Neural progenitor cell (in vitro differentiated cells): Measurements from ENCODE around the gene ARL9. TPM values are rescaled to one million over a fixed set of nuclear protein-coding genes. Genes with fewer than 3 reads are reported as not detected.
A peak's percentile ranks its signal among the peaks of the same experiment; 100 is the strongest.

Experiments
- DNase-seq: peaks from one replicate; pipeline ENCODE4 v3.0.0-alpha.2; 2016; ENCODE audit warnings: low spot score
- H2AFZ ChIP-seq: fragments of 200-600 bp; sonication (generic); replicated peaks from 2 replicates; pipeline ENCODE4 v1.6.1; 2016; ENCODE audit warnings: antibody characterized with exemption
- H3F3A ChIP-seq: fragments of 200-600 bp; sonication (generic); 2 replicates; pipeline ENCODE4 v1.6.1; 2016; ENCODE audit warnings: antibody characterized with exemption, low read depth
- H3K27ac ChIP-seq: fragments of 200-600 bp; sonication (generic); 2 replicates; pipeline ENCODE4 v1.5.1; 2016; ENCODE audit warnings: mild to moderate bottlenecking
- H3K27me3 ChIP-seq: fragments of 200-600 bp; sonication (generic); 2 replicates; pipeline ENCODE4 v1.6.1; 2016; ENCODE audit warnings: mild to moderate bottlenecking, moderate library complexity
- H3K36me3 ChIP-seq: fragments of 200-600 bp; sonication (generic); 2 replicates; pipeline ENCODE4 v1.5.1; 2016
- H3K4me1 ChIP-seq: fragments of 200-600 bp; sonication (generic); 2 replicates; pipeline ENCODE4 v1.6.1; 2016; ENCODE audit warnings: mixed run types
- H3K4me2 ChIP-seq: fragments of 200-600 bp; sonication (generic); 2 replicates; pipeline ENCODE4 v1.6.1; 2016
- H3K4me3 ChIP-seq: fragments of 200-600 bp; sonication (generic); 2 replicates; pipeline ENCODE4 v1.5.1; 2016
- H3K79me2 ChIP-seq: fragments of 200-600 bp; sonication (generic); 2 replicates; pipeline ENCODE4 v1.6.1; 2016; ENCODE audit warnings: low read depth
- H3K9ac ChIP-seq: fragments of 200-600 bp; sonication (generic); 2 replicates; pipeline ENCODE4 v1.6.1; 2016
- H3K9me3 ChIP-seq: fragments of 200-600 bp; sonication (generic); 2 replicates; pipeline ENCODE4 v1.5.1; 2016; ENCODE audit warnings: low read depth
- H4K20me1 ChIP-seq: fragments of 200-600 bp; sonication (generic); 2 replicates; pipeline ENCODE4 v1.6.1; 2016; ENCODE audit warnings: low read depth
- H3K27ac Mint-ChIP-seq: 3 replicates; pipeline ENCODE4 v1.8.0; 2021; ENCODE audit warnings: mixed read lengths
- H3K27me3 Mint-ChIP-seq: 2 replicates; pipeline ENCODE4 v1.8.0; 2022; ENCODE audit warnings: low read depth, mild to moderate bottlenecking, inconsistent platforms, moderate library complexity, mixed read lengths; ENCODE audit not compliant: insufficient read depth
- H3K36me3 Mint-ChIP-seq: 3 replicates; pipeline ENCODE4 v1.8.0; 2021; ENCODE audit warnings: mixed read lengths
- H3K4me1 Mint-ChIP-seq: 3 replicates; pipeline ENCODE4 v1.8.0; 2021; ENCODE audit warnings: mixed read lengths
- H3K4me3 Mint-ChIP-seq: 3 replicates; pipeline ENCODE4 v1.8.0; 2021; ENCODE audit warnings: mild to moderate bottlenecking, moderate library complexity, mixed read lengths
- H3K9me3 Mint-ChIP-seq: 3 replicates; pipeline ENCODE4 v1.8.0; 2020; ENCODE audit warnings: mixed read lengths
- CTCF ChIP-seq: fragments of 200-600 bp; sonication (generic); IDR thresholded peaks from 2 replicates; pipeline ENCODE4 v1.5.1; 2017; ENCODE audit warnings: antibody characterized with exemption, mild to moderate bottlenecking
- EZH2 ChIP-seq: fragments of 200-600 bp; sonication (generic); IDR thresholded peaks from 2 replicates; pipeline ENCODE4 v1.6.1; 2017; ENCODE audit warnings: antibody characterized with exemption, mild to moderate bottlenecking, moderate library complexity
- EZH2phosphoT487 ChIP-seq: fragments of 200-600 bp; sonication (generic); IDR thresholded peaks from 2 replicates; pipeline ENCODE4 v1.6.1; 2017; ENCODE audit warnings: antibody characterized with exemption
- total RNA-seq: library from RNA; depleted of rRNA; stranded (reverse); fragments of >200 nt; gene quantifications from 2 replicates; pipeline ENCODE4 v1.2.3, GENCODE V29; 2015; ENCODE audit warnings: low replicate concordance

The ARL9 gene
- total RNA-seq, 1 donor from 2014 or later = 0.45 TPM

GRCh38 chr4:56512166-56512565, 6.6 kb downstream of the ARL9 start:
- Histone ChIP-seq H3K9me3 (no peaks in the 10 kb centered on the region), H2AFZ (no peak overlapping the region), H3K27me3 (peaks cover 4% of the 10 kb centered on the region), H3K79me2 (no peaks in the 10 kb centered on the region), H3K4me1 (no peaks in the 10 kb centered on the region), H4K20me1 (no peaks in the 10 kb centered on the region), H3K36me3 (no peaks in the 10 kb centered on the region), H3K27ac (no peak overlapping the region), H3K4me3 (no peak overlapping the region), H3F3A (no peaks in the 10 kb centered on the region), H3K9ac (no peak overlapping the region), H3K4me2 (no peak overlapping the region)
- Mint-ChIP-seq H3K4me3 (no peak overlapping the region), H3K36me3 (no peaks in the 10 kb centered on the region), H3K4me1 (no peaks in the 10 kb centered on the region), H3K27me3 (no peaks in the 10 kb centered on the region), H3K9me3 (no peaks in the 10 kb centered on the region), H3K27ac (no peak overlapping the region)
- TF ChIP-seq EZH2 = no peak
- no peak for TF ChIP-seq EZH2phosphoT487
- no peak for TF ChIP-seq CTCF
- no peak for DNase-seq

GRCh38 chr4:56513517-56513916, 7.9 kb downstream of the ARL9 start:
- no peaks in the 10 kb centered on the region for H3K4me1 ChIP-seq
- H3K4me3 ChIP-seq = no peak overlapping the region
- no peak overlapping the region for H2AFZ ChIP-seq
- no peaks in the 10 kb centered on the region for H3K36me3 ChIP-seq
- Mint-ChIP-seq H3K27ac (no peak overlapping the region), H3K36me3 (no peaks in the 10 kb centered on the region), H3K27me3 (no peaks in the 10 kb centered on the region), H3K9me3 (no peaks in the 10 kb centered on the region), H3K4me1 (no peaks in the 10 kb centered on the region), H3K4me3 (no peak overlapping the region)
- no peaks in the 10 kb centered on the region for H3K9me3 ChIP-seq
- H3F3A ChIP-seq = no peaks in the 10 kb centered on the region
- H3K4me2 ChIP-seq = no peak overlapping the region
- no peak for TF ChIP-seq CTCF
- no peak for TF ChIP-seq EZH2phosphoT487
- no peak for TF ChIP-seq EZH2
- H3K27ac ChIP-seq = no peak overlapping the region
- no peaks in the 10 kb centered on the region for H3K27me3 ChIP-seq
- DNase-seq = no peak
- no peaks in the 10 kb centered on the region for H4K20me1 ChIP-seq
- no peaks in the 10 kb centered on the region for H3K79me2 ChIP-seq
- no peak overlapping the region for H3K9ac ChIP-seq

GRCh38 chr4:56530269-56531148, 24.9 kb downstream of the ARL9 start:
- Mint-ChIP-seq H3K4me1 (peaks cover 5% of the 10 kb centered on the region), H3K36me3 (no peaks in the 10 kb centered on the region), H3K27me3 (no peaks in the 10 kb centered on the region), H3K9me3 (no peaks in the 10 kb centered on the region), H3K4me3 (no peak overlapping the region), H3K27ac (no peak overlapping the region)
- Histone ChIP-seq H3K9me3 (no peaks in the 10 kb centered on the region), H3K4me2 (peak overlapping the region; percentile 91), H3K36me3 (no peaks in the 10 kb centered on the region), H2AFZ (peak overlapping the region; percentile 99), H3K27ac (no peak overlapping the region), H3K79me2 (no peaks in the 10 kb centered on the region), H3K4me1 (no peaks in the 10 kb centered on the region), H3K27me3 (peaks cover 75% of the 10 kb centered on the region), H3K9ac (no peak overlapping the region), H4K20me1 (no peaks in the 10 kb centered on the region), H3F3A (no peaks in the 10 kb centered on the region), H3K4me3 (peak overlapping the region; percentile 72)
- DNase-seq = peak; percentile 94
- no peak for TF ChIP-seq EZH2
- no peak for TF ChIP-seq CTCF
- no peak for TF ChIP-seq EZH2phosphoT487
